Activated naive CD4-positive, alpha-beta T cell treated with anti-CD3 and anti-CD28 coated beads, Interleukin-2, amount 10 ng/mL, durations not matched to agents 7 days and 5 days (primary cell): Measurements from ENCODE around the gene TSPEAR.
"Not testable (repeated sequence)": the region's sequence is repeated elsewhere in the genome, so short reads cannot be mapped to it uniquely, and the experiment has no call there.

Experiments
- CTCF ChIA-PET: fragments of 350-600 bp; sonication (Branson Sonifier 250); formaldehyde crosslinking; loops from one replicate; lab custom pipeline; 2021; ENCODE audit warnings: antibody characterized with exemption; lab: Charles Lee
- DNase-seq: peaks from one replicate; pipeline ENCODE4 v3.0.0-alpha.2; 2020
- H3K27ac Mint-ChIP-seq: one replicate; pipeline ENCODE4 v1.8.0; 2021; ENCODE audit warnings: mild to moderate bottlenecking, moderate library complexity, mixed read lengths
- H3K27me3 Mint-ChIP-seq: one replicate; pipeline ENCODE4 v1.8.0; 2021; ENCODE audit warnings: mild to moderate bottlenecking, mixed read lengths
- H3K36me3 Mint-ChIP-seq: one replicate; pipeline ENCODE4 v1.8.0; 2021; ENCODE audit warnings: mixed read lengths
- H3K4me1 Mint-ChIP-seq: one replicate; pipeline ENCODE4 v1.8.0; 2021; ENCODE audit warnings: mixed read lengths
- H3K4me3 Mint-ChIP-seq: one replicate; pipeline ENCODE4 v1.8.0; 2021; ENCODE audit warnings: mild to moderate bottlenecking, moderate library complexity, mixed read lengths
- H3K9me3 Mint-ChIP-seq: one replicate; pipeline ENCODE4 v1.8.0; 2021; ENCODE audit warnings: mixed read lengths

The TSPEAR gene

DNA sequence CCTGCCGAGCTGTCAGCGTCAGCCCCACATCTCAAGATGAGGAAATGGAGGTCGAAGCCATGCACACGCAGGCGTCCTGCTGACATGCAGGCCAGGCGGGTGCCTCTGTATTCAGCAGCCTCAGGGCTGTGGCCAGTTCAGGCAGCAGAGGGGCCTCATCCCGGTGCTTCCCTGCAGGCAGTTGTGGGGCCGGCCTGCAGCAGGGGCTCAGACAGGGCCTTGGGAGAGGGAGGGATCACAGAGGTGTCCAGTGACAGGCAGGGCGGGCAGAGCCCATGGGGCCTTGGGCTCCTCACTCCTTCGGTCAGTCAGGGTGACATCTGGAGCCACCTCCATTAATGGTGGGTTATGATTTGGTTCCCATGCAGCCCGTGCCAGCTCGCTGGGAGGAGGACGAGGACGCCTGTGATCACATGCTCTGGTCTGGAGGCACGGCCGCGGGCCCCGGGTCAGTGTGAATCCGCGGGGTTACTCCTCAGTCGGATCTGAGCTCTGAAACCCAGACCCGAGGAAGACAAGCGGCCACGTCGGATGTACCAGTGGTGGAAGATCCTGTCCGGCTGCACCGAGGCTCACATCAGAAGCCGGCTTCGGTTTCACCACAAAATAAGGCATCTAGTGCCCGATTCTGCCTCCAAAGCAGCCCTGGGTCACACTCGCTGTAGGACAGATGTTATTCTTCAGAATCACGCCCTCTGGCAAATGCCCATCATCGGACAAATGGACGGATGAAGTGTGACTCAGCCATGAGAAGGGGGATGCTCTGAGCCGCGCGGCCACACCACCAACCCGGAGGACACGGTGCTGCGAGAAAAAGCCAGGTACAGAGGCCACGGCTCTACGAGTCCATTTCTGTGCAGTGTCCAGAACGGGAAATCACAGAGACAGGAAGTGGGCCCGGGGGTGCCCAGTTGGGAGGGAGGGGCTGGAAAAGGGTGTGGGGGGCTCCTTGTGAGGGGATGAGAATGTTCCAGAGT lies 204.8 kb downstream of the TSPEAR start:
- DNase-seq, result no peak
- Mint-ChIP-seq H3K27me3 (peaks cover 17% of the 10 kb centered on the region), H3K36me3 (no peaks in the 10 kb centered on the region), H3K27ac (no peak overlapping the region), H3K9me3 (no peaks in the 10 kb centered on the region), H3K4me1 (peaks cover 8% of the 10 kb centered on the region), H3K4me3 (no peak overlapping the region)
- CTCF ChIA-PET, result no interaction called here

DNA sequence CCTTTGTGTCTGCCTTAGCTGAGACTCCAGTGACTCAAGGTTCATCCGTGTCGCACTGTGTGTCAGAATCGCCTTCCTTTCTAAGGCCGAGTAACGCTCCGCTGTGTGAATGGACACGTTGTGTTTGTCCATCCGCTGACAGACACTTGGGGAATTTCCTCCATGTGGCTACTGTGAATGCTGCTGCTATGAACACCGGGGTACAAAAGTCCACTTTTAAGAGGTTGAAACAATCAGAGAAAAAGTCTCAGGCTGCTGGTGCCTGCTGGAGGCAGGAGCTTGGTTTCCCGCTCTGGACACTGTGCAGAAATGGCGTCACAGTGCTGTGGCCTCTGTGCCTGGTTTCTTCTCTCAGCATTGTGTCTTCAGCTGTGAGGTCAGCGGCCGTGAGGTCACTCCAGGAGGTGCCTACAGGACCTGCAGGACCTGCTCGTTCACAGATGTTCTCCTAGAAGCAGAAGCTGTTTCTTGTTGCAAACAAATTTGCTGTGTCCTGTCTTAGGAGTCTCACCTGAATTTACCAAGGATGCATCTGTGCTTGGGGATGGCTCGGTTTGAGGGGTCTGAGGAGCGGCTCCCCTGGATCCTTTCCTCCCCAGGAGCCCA lies 205.6 kb downstream of the TSPEAR start:
- Mint-ChIP-seq H3K4me1 (peaks cover 8% of the 10 kb centered on the region), H3K27me3 (peaks cover 17% of the 10 kb centered on the region), H3K4me3 (no peak overlapping the region), H3K27ac (no peak overlapping the region), H3K36me3 (no peaks in the 10 kb centered on the region), H3K9me3 (no peaks in the 10 kb centered on the region)
- DNase-seq, result no peak
- CTCF ChIA-PET, result interaction anchor here (0.6 to 0.7 kb wide), 2 partner anchors 75 to 237 kb away, joined by 3 read pairs; no protein-coding TSS in a partner anchor

DNA sequence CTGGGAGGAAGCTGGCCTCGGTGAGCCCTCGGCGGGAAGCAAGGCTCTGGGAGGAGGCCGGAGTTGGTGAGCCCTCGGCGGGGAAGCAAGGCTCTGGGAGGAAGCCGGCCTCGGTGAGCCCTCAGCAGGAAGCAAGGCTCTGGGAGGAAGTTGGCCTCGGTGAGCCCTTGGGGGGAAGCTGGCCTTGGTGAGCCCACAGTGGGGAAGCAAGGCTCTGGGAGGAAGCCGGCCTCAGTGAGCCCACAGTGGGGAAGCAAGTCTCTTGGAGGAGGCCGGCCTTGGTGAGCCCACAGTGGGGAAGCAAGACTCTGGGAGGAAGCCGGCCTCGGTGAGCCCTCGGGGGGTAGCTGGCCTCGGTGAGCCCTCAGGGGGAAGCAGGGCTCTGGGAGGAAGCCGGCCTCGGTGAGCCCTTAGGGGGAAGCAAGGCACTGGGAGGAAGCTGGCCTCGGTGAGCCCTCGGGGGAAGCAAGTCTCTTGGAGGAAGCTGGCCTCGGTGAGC lies 207.4 kb downstream of the TSPEAR start:
- Mint-ChIP-seq H3K4me3 (no peak overlapping the region), H3K36me3 (no peaks in the 10 kb centered on the region), H3K9me3 (no peaks in the 10 kb centered on the region), H3K27ac (no peak overlapping the region), H3K4me1 (peaks cover 6% of the 10 kb centered on the region), H3K27me3 (peaks cover 17% of the 10 kb centered on the region)
- DNase-seq, result peak; percentile 27
- CTCF ChIA-PET, result interaction anchor here (0.6 to 0.9 kb wide), 2 partner anchors 289 to 430 kb away, joined by 3 to 5 read pairs; no protein-coding TSS in a partner anchor

DNA sequence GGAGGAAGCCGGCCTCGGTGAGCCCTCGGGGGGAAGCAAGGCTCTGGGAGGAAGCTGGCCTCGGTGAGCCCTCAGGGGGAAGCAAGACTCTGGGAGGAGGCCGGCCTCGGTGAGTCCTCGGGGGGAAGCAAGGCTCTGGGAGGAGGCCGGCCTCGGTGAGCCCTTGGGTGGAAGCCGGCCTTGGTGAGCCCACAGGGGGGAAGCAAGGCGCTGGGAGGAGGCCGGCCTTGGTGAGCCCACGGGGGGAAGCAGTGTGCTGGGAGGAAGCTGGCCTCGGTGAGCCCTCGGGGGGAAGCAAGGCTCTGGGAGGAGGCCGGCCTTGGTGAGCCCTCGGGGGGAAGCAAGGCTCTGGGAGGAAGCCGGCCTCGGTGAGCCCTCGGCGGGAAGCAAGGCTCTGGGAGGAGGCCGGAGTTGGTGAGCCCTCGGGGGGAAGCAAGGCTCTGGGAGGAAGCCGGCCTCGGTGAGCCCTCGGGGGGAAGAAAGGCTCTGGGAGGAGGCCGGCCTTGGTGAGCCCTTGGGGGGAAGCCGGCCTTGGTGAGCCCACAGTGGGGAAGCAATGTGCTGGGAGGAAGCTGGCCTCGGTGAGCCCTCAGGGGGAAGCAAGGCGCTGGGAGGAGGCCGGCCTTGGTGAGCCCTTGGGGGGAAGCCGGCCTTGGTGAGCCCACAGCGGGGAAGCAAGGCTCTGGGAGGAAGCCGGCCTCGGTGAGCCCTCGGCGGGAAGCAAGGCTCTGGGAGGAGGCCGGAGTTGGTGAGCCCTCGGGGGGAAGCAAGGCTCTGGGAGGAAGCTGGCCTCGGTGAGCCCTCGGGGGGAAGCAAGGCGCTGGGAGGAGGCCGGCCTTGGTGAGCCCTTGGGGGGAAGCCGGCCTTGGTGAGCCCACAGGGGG lies 208.1 kb downstream of the TSPEAR start:
- DNase-seq, H3K4me1 Mint-ChIP-seq, H3K36me3 Mint-ChIP-seq, H3K4me3 Mint-ChIP-seq, H3K9me3 Mint-ChIP-seq, H3K27ac Mint-ChIP-seq: not testable (repeated sequence)
- CTCF ChIA-PET, result interaction anchor here (0.9 to 1.2 kb wide), 2 partner anchors 205 to 290 kb away, joined by 3 to 5 read pairs; no protein-coding TSS in a partner anchor
- H3K27me3 Mint-ChIP-seq, result peaks cover 22% of the 10 kb centered on the region

GRCh38 chr21:44502171-44502958 lies 209.0 kb downstream of the TSPEAR start:
- Mint-ChIP-seq H3K36me3 (no peaks in the 10 kb centered on the region), H3K9me3 (no peaks in the 10 kb centered on the region), H3K27ac (no peak overlapping the region), H3K4me1 (peaks cover 9% of the 10 kb centered on the region), H3K4me3 (no peak overlapping the region), H3K27me3 (peaks cover 27% of the 10 kb centered on the region)
- CTCF ChIA-PET, result interaction anchor here (1.2 to 1.9 kb wide), 3 partner anchors 12 to 291 kb away, joined by 3 to 7 read pairs (median 4); no protein-coding TSS in a partner anchor
- no peak for DNase-seq

DNA sequence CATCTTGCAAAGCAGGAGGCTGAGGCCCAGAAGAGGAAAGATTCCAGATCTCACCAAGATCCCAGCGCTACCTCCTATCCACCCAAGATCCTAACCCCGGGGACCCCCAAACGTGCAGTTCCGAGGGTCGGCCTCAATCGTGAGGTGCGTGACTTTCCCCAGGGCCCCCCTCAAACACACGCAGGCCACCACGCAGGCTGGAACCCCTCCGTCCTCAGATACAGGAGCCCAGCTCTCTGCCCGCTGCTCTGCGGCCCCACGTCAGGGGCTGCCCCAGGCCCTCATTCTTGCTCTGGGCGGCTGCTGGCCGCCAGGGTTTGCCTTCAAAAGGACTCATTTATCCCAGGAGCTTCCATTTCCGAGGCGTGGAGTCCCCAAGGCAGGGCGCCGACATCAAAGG lies 211.3 kb downstream of the TSPEAR start:
- DNase-seq, result no peak
- no peak overlapping the region for H3K4me3 Mint-ChIP-seq
- peaks cover 10% of the 10 kb centered on the region for H3K4me1 Mint-ChIP-seq
- CTCF ChIA-PET, result interaction anchor here (2.0 kb wide), 1 partner anchor 10 kb away, joined by 5 read pairs; no protein-coding TSS in a partner anchor
- peaks cover 42% of the 10 kb centered on the region for H3K27me3 Mint-ChIP-seq
- no peaks in the 10 kb centered on the region for H3K9me3 Mint-ChIP-seq
- no peaks in the 10 kb centered on the region for H3K36me3 Mint-ChIP-seq
- H3K27ac Mint-ChIP-seq, result no peak overlapping the region

- Mint-ChIP-seq H3K27ac (no peak overlapping the region), H3K36me3 (no peaks in the 10 kb centered on the region), H3K27me3 (peaks cover 47% of the 10 kb centered on the region), H3K4me3 (no peak overlapping the region), H3K4me1 (peaks cover 10% of the 10 kb centered on the region), H3K9me3 (no peaks in the 10 kb centered on the region)
- CTCF ChIA-PET, result interaction anchor here (2.0 kb wide), 1 partner anchor 11 kb away, joined by 5 read pairs; no protein-coding TSS in a partner anchor
- DNase-seq, result no peak
These were observed 211.7 kb downstream of the TSPEAR start for GRCh38 chr21:44499631-44500030.

DNA sequence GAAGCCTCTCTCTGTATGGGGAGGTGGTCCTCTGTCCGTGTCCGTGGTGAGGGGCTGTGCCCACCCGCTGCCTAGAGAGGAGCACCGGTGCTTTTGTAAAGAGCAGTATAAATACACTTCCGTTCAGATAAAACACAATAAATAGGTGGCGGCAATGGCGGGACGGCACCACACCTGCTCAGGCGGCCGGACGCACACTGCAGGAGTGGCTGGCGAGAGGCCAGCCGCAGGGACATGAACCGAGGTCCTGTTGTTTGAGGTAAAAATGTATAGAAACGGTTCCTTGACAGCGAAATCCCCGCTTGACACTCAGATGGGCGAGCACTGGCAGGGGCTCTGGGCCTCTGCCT lies 212.2 kb downstream of the TSPEAR start:
- CTCF ChIA-PET, result interaction anchor here (0.6 kb wide), 1 partner anchor 50 kb away, joined by 3 read pairs; no protein-coding TSS in a partner anchor
- Mint-ChIP-seq H3K27me3 (peaks cover 52% of the 10 kb centered on the region), H3K4me1 (peaks cover 9% of the 10 kb centered on the region), H3K4me3 (no peak overlapping the region), H3K27ac (no peak overlapping the region), H3K36me3 (no peaks in the 10 kb centered on the region), H3K9me3 (no peaks in the 10 kb centered on the region)
- no peak for DNase-seq

GRCh38 chr21:44498280-44499210 lies 212.8 kb downstream of the TSPEAR start:
- DNase-seq, result no peak
- Mint-ChIP-seq H3K9me3 (peaks cover under 1% of the 10 kb centered on the region), H3K4me3 (no peak overlapping the region), H3K27me3 (peaks cover 52% of the 10 kb centered on the region), H3K4me1 (peaks cover 4% of the 10 kb centered on the region), H3K36me3 (no peaks in the 10 kb centered on the region), H3K27ac (no peak overlapping the region)
- CTCF ChIA-PET, result interaction anchor here (0.6 kb wide), 1 partner anchor 50 kb away, joined by 3 read pairs; no protein-coding TSS in a partner anchor

- peaks cover 6% of the 10 kb centered on the region for H3K36me3 Mint-ChIP-seq
- no peak for DNase-seq
- H3K9me3 Mint-ChIP-seq, result peaks cover 9% of the 10 kb centered on the region
- H3K4me1 Mint-ChIP-seq, result peaks cover 5% of the 10 kb centered on the region
- peaks cover 52% of the 10 kb centered on the region for H3K27me3 Mint-ChIP-seq
- H3K4me3 Mint-ChIP-seq, result no peak overlapping the region
- no peak overlapping the region for H3K27ac Mint-ChIP-seq
- CTCF ChIA-PET, result no interaction called here
These were observed 213.7 kb downstream of the TSPEAR start for GRCh38 chr21:44497703-44498126.

- Mint-ChIP-seq H3K27ac (no peak overlapping the region), H3K4me1 (peaks cover 12% of the 10 kb centered on the region), H3K27me3 (peaks cover 56% of the 10 kb centered on the region), H3K4me3 (no peak overlapping the region), H3K36me3 (peaks cover 13% of the 10 kb centered on the region), H3K9me3 (peaks cover 17% of the 10 kb centered on the region)
- CTCF ChIA-PET, result interaction anchor here (1.2 to 1.3 kb wide), 2 partner anchors 13 to 297 kb away, joined by 4 read pairs; no protein-coding TSS in a partner anchor
- no peak for DNase-seq
These were observed 214.5 kb downstream of the TSPEAR start for GRCh38 chr21:44496564-44497550.
